ENCODE measurements around the gene SLC22A15.

- TF ChIP-seq CTCF (IDR thresholded peaks at IDR 0.05) (no peak), POLR2A (IDR thresholded peaks at IDR 0.05) (no peak), EP300 (IDR thresholded peaks at IDR 0.05) (no peak)
Observed at GRCh38 chr1:115929881-115930280, 46.4 kb upstream of the SLC22A15 start.
